ENCODE data around the gene METRNL. TPM values are rescaled to one million over a fixed set of nuclear protein-coding genes. Genes with fewer than 3 reads are reported as not detected.
A peak's percentile ranks its signal among the peaks of the same experiment; 100 is the strongest.

METRNL gene
- total RNA-seq, 1 experiment from 2014 or later, result 44.6 TPM

DNA sequence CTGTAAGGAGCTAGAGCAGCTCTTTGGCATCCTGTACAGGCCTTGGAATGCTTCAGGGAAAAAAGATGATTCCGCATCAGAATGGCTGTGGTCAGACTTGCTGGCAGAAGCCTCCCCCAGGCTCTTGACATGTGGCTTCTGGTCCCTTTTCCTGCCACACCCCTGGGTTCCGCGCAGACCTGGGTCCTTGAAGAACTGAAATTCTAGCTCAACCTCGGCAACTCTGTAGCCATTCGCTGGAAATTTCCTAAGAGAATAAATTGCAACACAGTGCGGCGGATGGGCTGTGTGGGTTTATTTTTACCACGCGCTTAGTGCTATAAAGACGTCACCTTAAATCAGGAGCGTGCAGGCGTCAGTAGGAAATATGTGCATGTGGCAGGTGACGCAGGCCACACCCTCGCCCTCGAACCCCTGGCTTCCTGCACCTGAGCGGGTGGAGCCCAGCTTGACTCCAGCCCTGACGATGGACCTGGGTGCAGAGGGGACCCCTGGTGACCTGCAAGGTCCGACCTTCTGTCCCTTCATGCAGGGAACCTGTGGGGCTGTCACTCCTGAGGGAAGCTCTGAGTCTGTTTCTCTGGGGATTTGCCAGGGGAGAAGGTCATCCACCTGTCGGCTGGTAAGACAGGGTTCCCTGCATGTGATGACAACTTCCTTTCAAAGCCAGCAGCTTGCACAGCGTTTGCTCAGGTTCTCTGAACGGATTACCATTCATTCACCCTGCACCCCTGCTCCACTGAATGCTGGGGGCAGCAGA, 46.3 kb downstream of the METRNL start:
- H3K36me3 ChIP-seq (ENCODE audit: low read depth), result no peaks in the 10 kb centered on the region
- ChIA-PET CTCF (interaction anchor here (0.9 kb wide), 1 partner anchor 68 kb away, joined by 3 read pairs; no protein-coding TSS in a partner anchor), POLR2A (ENCODE audit: unreplicated experiment) (interaction anchor here (0.6 to 1.0 kb wide), 3 partner anchors 30 to 895 kb away, joined by 4 to 5 read pairs (median 4); no protein-coding TSS in a partner anchor)
- TF ChIP-seq EZH2 (IDR thresholded peaks at IDR 0.05; ENCODE audit: low read depth), result no peak
- TF ChIP-seq, protein P1, sequence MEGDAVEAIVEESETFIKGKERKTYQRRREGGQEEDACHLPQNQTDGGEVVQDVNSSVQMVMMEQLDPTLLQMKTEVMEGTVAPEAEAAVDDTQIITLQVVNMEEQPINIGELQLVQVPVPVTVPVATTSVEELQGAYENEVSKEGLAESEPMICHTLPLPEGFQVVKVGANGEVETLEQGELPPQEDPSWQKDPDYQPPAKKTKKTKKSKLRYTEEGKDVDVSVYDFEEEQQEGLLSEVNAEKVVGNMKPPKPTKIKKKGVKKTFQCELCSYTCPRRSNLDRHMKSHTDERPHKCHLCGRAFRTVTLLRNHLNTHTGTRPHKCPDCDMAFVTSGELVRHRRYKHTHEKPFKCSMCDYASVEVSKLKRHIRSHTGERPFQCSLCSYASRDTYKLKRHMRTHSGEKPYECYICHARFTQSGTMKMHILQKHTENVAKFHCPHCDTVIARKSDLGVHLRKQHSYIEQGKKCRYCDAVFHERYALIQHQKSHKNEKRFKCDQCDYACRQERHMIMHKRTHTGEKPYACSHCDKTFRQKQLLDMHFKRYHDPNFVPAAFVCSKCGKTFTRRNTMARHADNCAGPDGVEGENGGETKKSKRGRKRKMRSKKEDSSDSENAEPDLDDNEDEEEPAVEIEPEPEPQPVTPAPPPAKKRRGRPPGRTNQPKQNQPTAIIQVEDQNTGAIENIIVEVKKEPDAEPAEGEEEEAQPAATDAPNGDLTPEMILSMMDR (conservative IDR thresholded peaks at IDR 0.05), result no peak
- H3K27me3 ChIP-seq (ENCODE audit: insufficient read depth, low read depth), result no peaks in the 10 kb centered on the region
- no peaks in the 10 kb centered on the region for H3K9me2 ChIP-seq (ENCODE audit: insufficient read depth)
- peak overlapping the region; percentile 56 for H3K4me2 ChIP-seq
- no peak overlapping the region for H2AFZ ChIP-seq
- peak; percentile 42 to 60 for DNase-seq
- peaks cover 6% of the 10 kb centered on the region for H3K4me1 ChIP-seq (replicated peaks; ENCODE audit: insufficient read depth)
- H4K20me1 ChIP-seq (ENCODE audit: insufficient read depth), result no peaks in the 10 kb centered on the region
- H3K27ac ChIP-seq, result no peak overlapping the region
- H3K9me3 ChIP-seq (ENCODE audit: insufficient read depth, low read depth), result no peaks in the 10 kb centered on the region
- no peaks in the 10 kb centered on the region for H3K79me2 ChIP-seq (ENCODE audit: low read depth)
- H3F3A ChIP-seq (ENCODE audit: insufficient read depth, low read depth), result 0 out of 2 replicates have a peak, but pooled peaks cover 8% of the 10 kb centered on the region
- intact Hi-C loops (cut with micrococcal nuclease; ENCODE audit: unreplicated experiment), result no loop called here
- H3K4me3 ChIP-seq, result no peak overlapping the region
- BruUV-seq (replicated peaks), result no TSS peak

DNA sequence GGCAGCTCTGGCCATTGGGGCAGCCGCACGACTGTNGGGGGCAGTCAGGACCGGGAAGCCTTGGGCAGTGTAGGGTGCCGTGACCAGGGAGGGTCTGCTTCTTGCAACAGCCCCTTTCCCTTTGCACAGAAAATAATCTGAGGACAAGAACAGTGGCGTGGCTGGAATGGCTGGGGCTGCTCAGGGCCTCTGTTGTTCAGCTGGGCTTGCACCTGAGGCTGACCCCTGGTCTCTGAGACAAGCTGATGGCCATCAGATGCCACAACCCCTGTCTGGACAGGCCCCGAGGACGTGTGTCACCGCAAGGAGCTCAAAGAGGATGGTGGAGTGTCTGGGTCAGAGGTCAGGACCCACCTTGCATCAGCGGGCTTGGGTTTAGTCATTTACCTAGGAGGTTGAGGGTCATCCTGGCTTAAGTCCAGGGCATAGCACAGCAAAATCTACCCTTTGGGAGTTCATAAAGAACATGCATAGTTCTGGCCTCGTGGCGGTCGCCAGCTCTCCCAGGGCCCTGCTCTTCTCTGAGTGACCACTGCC, 46.9 kb downstream of the METRNL start:
- H3K4me1 ChIP-seq (replicated peaks; ENCODE audit: insufficient read depth), result peaks cover 6% of the 10 kb centered on the region
- intact Hi-C loops (cut with micrococcal nuclease; ENCODE audit: unreplicated experiment), result no loop called here
- DNase-seq, result no peak
- no peaks in the 10 kb centered on the region for H4K20me1 ChIP-seq (ENCODE audit: insufficient read depth)
- TF ChIP-seq, protein P1 (conservative IDR thresholded peaks at IDR 0.05), result no peak
- TF ChIP-seq EZH2 (IDR thresholded peaks at IDR 0.05; ENCODE audit: low read depth), result no peak
- ChIA-PET POLR2A (ENCODE audit: unreplicated experiment) (interaction anchor here (0.6 kb wide), 2 partner anchors 67 to 896 kb away, joined by 4 read pairs; no protein-coding TSS in a partner anchor), CTCF (no interaction called here)
- peak overlapping the region; percentile 56; the same call in 1 of the 2 replicates for H3K4me2 ChIP-seq
- BruUV-seq (replicated peaks), result no TSS peak
- no peak overlapping the region for H3K4me3 ChIP-seq
- 0 out of 2 replicates have a peak, but pooled peaks cover 8% of the 10 kb centered on the region for H3F3A ChIP-seq (ENCODE audit: insufficient read depth, low read depth)
- H2AFZ ChIP-seq, result no peak overlapping the region
- no peaks in the 10 kb centered on the region for H3K9me3 ChIP-seq (ENCODE audit: insufficient read depth, low read depth)
- no peaks in the 10 kb centered on the region for H3K79me2 ChIP-seq (ENCODE audit: low read depth)
- no peaks in the 10 kb centered on the region for H3K27me3 ChIP-seq (ENCODE audit: insufficient read depth, low read depth)
- H3K27ac ChIP-seq, result no peak overlapping the region
- H3K9me2 ChIP-seq (ENCODE audit: insufficient read depth), result no peaks in the 10 kb centered on the region
- no peaks in the 10 kb centered on the region for H3K36me3 ChIP-seq (ENCODE audit: low read depth)

DNA sequence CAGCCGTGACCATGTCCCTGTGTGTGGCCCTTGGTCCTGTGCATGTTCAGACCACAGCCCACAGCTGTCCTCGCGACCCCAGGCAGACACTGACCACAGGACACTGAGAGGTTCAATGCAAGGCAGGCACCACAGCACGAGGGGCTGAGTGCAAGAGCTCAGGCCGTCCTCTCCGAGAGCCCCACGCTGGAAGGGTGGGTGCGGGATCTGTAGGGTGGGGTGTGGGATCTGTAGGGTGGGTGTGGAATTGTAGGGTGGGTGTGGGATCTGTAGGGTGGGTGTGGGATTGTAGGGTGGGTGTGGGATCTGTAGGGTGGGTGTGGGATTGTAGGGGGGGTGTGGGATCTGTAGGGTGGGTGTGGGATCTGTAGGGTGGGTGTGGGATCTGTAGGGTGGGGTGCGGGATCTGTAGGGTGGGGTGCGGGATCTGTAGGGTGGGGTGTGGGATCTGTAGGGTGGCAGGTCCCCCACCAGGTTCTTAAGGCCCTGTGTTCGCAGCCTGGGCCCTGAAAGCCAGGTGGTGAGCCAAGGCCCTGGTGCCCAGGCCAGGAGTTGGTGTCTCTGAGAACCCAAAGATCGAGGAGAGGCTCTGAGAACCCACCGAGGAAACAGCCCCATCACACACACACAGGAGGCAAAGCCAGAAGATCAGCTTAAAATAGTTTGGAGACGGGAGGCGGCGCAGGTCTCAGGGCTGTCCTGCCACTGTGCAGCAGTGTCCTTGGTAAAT, 48.2 kb downstream of the METRNL start:
- H3K27me3 ChIP-seq (ENCODE audit: insufficient read depth, low read depth), result no peaks in the 10 kb centered on the region
- no peak overlapping the region for H3K4me3 ChIP-seq
- H2AFZ ChIP-seq, result no peak overlapping the region
- no peaks in the 10 kb centered on the region for H3K9me2 ChIP-seq (ENCODE audit: insufficient read depth)
- intact Hi-C loops (cut with micrococcal nuclease; ENCODE audit: unreplicated experiment), result no loop called here
- H3K4me1 ChIP-seq (replicated peaks; ENCODE audit: insufficient read depth), result peaks cover 15% of the 10 kb centered on the region
- no peak for TF ChIP-seq EZH2 (IDR thresholded peaks at IDR 0.05; ENCODE audit: low read depth)
- TF ChIP-seq, protein P1 (conservative IDR thresholded peaks at IDR 0.05), result no peak
- no peaks in the 10 kb centered on the region for H3K9me3 ChIP-seq (ENCODE audit: insufficient read depth, low read depth)
- no peak for DNase-seq
- H3K79me2 ChIP-seq (ENCODE audit: low read depth), result no peaks in the 10 kb centered on the region
- H3K36me3 ChIP-seq (ENCODE audit: low read depth), result no peaks in the 10 kb centered on the region
- CTCF ChIA-PET, result no interaction called here
- H4K20me1 ChIP-seq (ENCODE audit: insufficient read depth), result no peaks in the 10 kb centered on the region
- no peak overlapping the region for H3K27ac ChIP-seq
- H3K4me2 ChIP-seq, result no peak overlapping the region
- BruUV-seq (replicated peaks), result no TSS peak
- H3F3A ChIP-seq (ENCODE audit: insufficient read depth, low read depth), result 0 out of 2 replicates have a peak, but pooled peaks cover 8% of the 10 kb centered on the region
- POLR2A ChIA-PET (ENCODE audit: unreplicated experiment), result no interaction called here

Measured in PC-9 (cell line).